GM10266 (cell line): ENCODE results near the gene MIX23.

ENCODE experiments used
- DNase-seq: peaks from one replicate; pipeline ENCODE4 v3.0.0; 2012; ENCODE audit errors: extremely low spot score
- CTCF ChIP-seq: IDR thresholded peaks from 2 replicates; pipeline ENCODE4 v1.5.1; 2012; ENCODE audit warnings: mild to moderate bottlenecking, low read depth; ENCODE audit not compliant: control insufficient read depth, insufficient read depth; ENCODE audit errors: missing control alignments

Gene MIX23

GRCh38 chr3:122353215-122353614 is 29.8 kb downstream of the MIX23 start:
- DNase-seq, result no peak
- TF ChIP-seq CTCF, result no peak

- TF ChIP-seq CTCF, result no peak
- DNase-seq, result no peak
Measured at GRCh38 chr3:122351612-122352011, 31.4 kb downstream of the MIX23 start.

GRCh38 chr3:122350814-122351418 is 32.1 kb downstream of the MIX23 start:
- TF ChIP-seq CTCF, result no peak
- DNase-seq, result no peak

GRCh38 chr3:122349171-122349570 is 33.9 kb downstream of the MIX23 start:
- no peak for DNase-seq
- TF ChIP-seq CTCF, result no peak

GRCh38 chr3:122343654-122344053 is 39.4 kb downstream of the MIX23 start:
- no peak for DNase-seq
- no peak for TF ChIP-seq CTCF

- no peak for TF ChIP-seq CTCF
- no peak for DNase-seq
Measured at GRCh38 chr3:122342803-122343202, 40.2 kb downstream of the MIX23 start.

GRCh38 chr3:122332551-122332950 is 50.5 kb downstream of the MIX23 start:
- TF ChIP-seq CTCF, result no peak
- DNase-seq, result no peak
